A673 (cell line): ENCODE results near the gene VWA8.

Experiments
- CTCF ChIP-seq: fragments of 300-800, 200-600 bp; sonication (generic); conservative IDR thresholded peaks from 2 replicates; pipeline ENCODE4 v1.5.1; 2017; ENCODE audit warnings: low read depth, mild to moderate bottlenecking, antibody characterized with exemption, low read length, moderate library complexity, mixed read lengths
- EZH2 ChIP-seq: fragments of 200-600 bp; sonication (generic); IDR thresholded peaks from 2 replicates; pipeline ENCODE4 v1.6.1; 2017; ENCODE audit warnings: borderline replicate concordance, low read depth, mild to moderate bottlenecking, mixed read lengths, antibody characterized with exemption, low read length; ENCODE audit not compliant: poor library complexity, severe bottlenecking

- no peak for TF ChIP-seq CTCF
- no peak for TF ChIP-seq EZH2
Measured at GRCh38 chr13:41765020-41765419, 195.9 kb downstream of the VWA8 start.
